ENCODE results near the gene METTL27.

METTL27 gene

GRCh38 chr7:73860859-73861258 is 18.5 kb upstream of the METTL27 start, which contains the start of gene TMEM270:
Gene TMEM270, plus strand, starts transcription at chr7:73861159. Its CDS starts 36 bp downstream, at chr7:73861195.
- Histone ChIP-seq H3K9me3 (ENCODE audit: control insufficient read depth, insufficient read depth, low read depth, low read length) (no peaks in the 10 kb centered on the region), H3K4me3 (ENCODE audit: low read depth, low read length) (no peak within 1 kb of the TSS), H3K27ac (ENCODE audit: extremely low read depth, low read depth, low read length) (no peak within 1 kb of the TSS), H3K4me1 (ENCODE audit: control insufficient read depth, insufficient read depth, low read length) (no peaks in the 10 kb centered on the region), H3K36me3 (ENCODE audit: control insufficient read depth in 2 of 2, insufficient read depth in 1 of 2, low read length in 2 of 2) (no peaks in the 10 kb centered on the region)
- TF ChIP-seq ZNF433 (tag by site-specific recombination; IDR thresholded peaks at IDR 0.05; ENCODE audit: low read depth) (no peak), ZBTB17 (tag by site-specific recombination; IDR thresholded peaks at IDR 0.05) (no peak), ZNF518A (tag by site-specific recombination; conservative IDR thresholded peaks at IDR 0.05; ENCODE audit: low read depth) (no peak), ZBTB21 (tag by site-specific recombination; IDR thresholded peaks at IDR 0.05) (no peak), INSM2 (tag by site-specific recombination; IDR thresholded peaks at IDR 0.05) (no peak), ZNF561 (tag by site-specific recombination; IDR thresholded peaks at IDR 0.05; ENCODE audit: borderline replicate concordance) (no peak), ZNF23 (tag by site-specific recombination; IDR thresholded peaks at IDR 0.05; ENCODE audit: borderline replicate concordance) (no peak)
- ChIA-PET CTCF (interaction anchor here (1.2 kb wide), 1 partner anchor 166 kb away, joined by 5 read pairs; no protein-coding TSS in a partner anchor), POLR2A (no interaction called here)

GRCh38 chr7:73858807-73859206 is 16.5 kb upstream of the METTL27 start:
- H3K4me1 ChIP-seq (ENCODE audit: control insufficient read depth, insufficient read depth, low read length) = no peaks in the 10 kb centered on the region
- no peak overlapping the region for H3K4me3 ChIP-seq (ENCODE audit: low read depth, low read length)
- no peaks in the 10 kb centered on the region for H3K9me3 ChIP-seq (ENCODE audit: control insufficient read depth, insufficient read depth, low read depth, low read length)
- H3K36me3 ChIP-seq (ENCODE audit: control insufficient read depth in 2 of 2, insufficient read depth in 1 of 2, low read length in 2 of 2) = no peaks in the 10 kb centered on the region
- ChIA-PET POLR2A (no interaction called here), CTCF (no interaction called here)
- peak; percentile 65; the same call in 1 of the 2 replicates for TF ChIP-seq ZNF133 (tag by site-specific recombination; IDR thresholded peaks at IDR 0.05)
- TF ChIP-seq ZBTB7A (tag by site-specific recombination; IDR thresholded peaks at IDR 0.05; ENCODE audit: low read depth) = no peak
- H3K27ac ChIP-seq (ENCODE audit: extremely low read depth, low read depth, low read length) = no peak overlapping the region

DNA sequence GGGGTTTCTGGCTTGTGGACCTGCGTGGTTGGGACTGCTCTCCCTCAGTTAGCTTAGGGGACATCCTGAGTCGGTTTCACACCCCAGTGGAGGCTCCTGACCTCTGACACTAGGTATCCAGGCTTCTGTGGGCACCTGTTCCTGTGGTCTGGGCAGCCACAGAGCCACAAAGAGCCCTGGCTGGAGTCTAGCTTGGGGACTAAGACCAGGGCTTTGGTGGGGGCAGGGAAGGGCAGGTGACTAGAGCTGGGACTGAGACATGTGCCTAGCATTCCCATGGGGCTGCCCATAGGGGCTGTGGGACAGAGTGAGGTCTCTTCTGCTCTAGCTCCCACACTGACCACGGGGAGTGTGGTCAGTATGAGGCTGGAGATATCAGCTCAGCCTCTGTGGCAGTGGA is 14.6 kb upstream of the METTL27 start:
- Histone ChIP-seq H3K4me3 (ENCODE audit: low read depth, low read length) (no peak overlapping the region), H3K9me3 (ENCODE audit: control insufficient read depth, insufficient read depth, low read depth, low read length) (no peaks in the 10 kb centered on the region), H3K27ac (ENCODE audit: extremely low read depth, low read depth, low read length) (no peak overlapping the region), H3K4me1 (ENCODE audit: control insufficient read depth, insufficient read depth, low read length) (peaks cover 3% of the 10 kb centered on the region), H3K36me3 (ENCODE audit: control insufficient read depth in 2 of 2, insufficient read depth in 1 of 2, low read length in 2 of 2) (no peaks in the 10 kb centered on the region)
- POLR2A ChIA-PET = interaction anchor here (0.8 kb wide), 1 partner anchor 118 kb away, joined by 3 read pairs; the partner anchor contains the start of gene ABHD11
- CTCF ChIA-PET = interaction anchor here (0.5 to 5.0 kb wide), 11 partner anchors 9 to 249 kb away, joined by 3 to 40 read pairs (median 6); no protein-coding TSS in a partner anchor
- no peak for TF ChIP-seq ZNF501 (tag by site-specific recombination; IDR thresholded peaks at IDR 0.05)
- TF ChIP-seq ZNF37A (tag by site-specific recombination; IDR thresholded peaks at IDR 0.05) = no peak
- TF ChIP-seq ZFHX2 (tag by site-specific recombination; conservative IDR thresholded peaks at IDR 0.05) = no peak
- TF ChIP-seq GLIS1 (tag by site-specific recombination; IDR thresholded peaks at IDR 0.05) = no peak
- TF ChIP-seq ZNF530 (tag by site-specific recombination; IDR thresholded peaks at IDR 0.05; ENCODE audit: low read depth) = no peak
- no peak for TF ChIP-seq ZBTB10 (tag by site-specific recombination; IDR thresholded peaks at IDR 0.05)
- TF ChIP-seq ZNF394 (tag by site-specific recombination; IDR thresholded peaks at IDR 0.05; ENCODE audit: borderline replicate concordance) = no peak
- no peak for TF ChIP-seq ZNF529 (tag by site-specific recombination; IDR thresholded peaks at IDR 0.05; ENCODE audit: insufficient replicate concordance)
- TF ChIP-seq ZNF624 (tag by site-specific recombination; IDR thresholded peaks at IDR 0.05) = no peak
- TF ChIP-seq ZNF704 (tag by site-specific recombination; IDR thresholded peaks at IDR 0.05) = no peak
- no peak for TF ChIP-seq ZNF549 (tag by site-specific recombination; IDR thresholded peaks at IDR 0.05)
- TF ChIP-seq ZNF791 (tag by site-specific recombination; IDR thresholded peaks at IDR 0.05) = no peak
- TF ChIP-seq KLF16 (tag by site-specific recombination; IDR thresholded peaks at IDR 0.05) = no peak
